ENCODE results near the gene ST7L. TPM values are rescaled to one million over a fixed set of nuclear protein-coding genes. Genes with fewer than 3 reads are reported as not detected.

Gene ST7L
- total and polyA plus RNA-seq, 9 of the 15 experiments (the other 6 are each of a cell fraction or from before 2014, with no cell fraction given) = 9.0 to 32.5 (median 26.6) TPM

- TF ChIP-seq ZNF696 (CRISPR knock-in tag; conservative IDR thresholded peaks at IDR 0.05) (no peak), ETS2 (tag; IDR thresholded peaks at IDR 0.05; ENCODE audit: borderline replicate concordance, poor library complexity, severe bottlenecking) (no peak), ZNF384 (IDR thresholded peaks at IDR 0.05; ENCODE audit: low read depth, low read length) (no peak), BCOR (IDR thresholded peaks at IDR 0.05) (no peak), RNF2 (IDR thresholded peaks at IDR 0.05) (no peak), CHAMP1 (IDR thresholded peaks at IDR 0.05) (no peak), MXI1 (IDR thresholded peaks at IDR 0.05; ENCODE audit: low read depth, low read length) (no peak), WHSC1 (IDR thresholded peaks at IDR 0.05; ENCODE audit: low read length) (no peak), GATAD2A (IDR thresholded peaks at IDR 0.05) (no peak)
- TF ChIP-seq, protein P1, sequence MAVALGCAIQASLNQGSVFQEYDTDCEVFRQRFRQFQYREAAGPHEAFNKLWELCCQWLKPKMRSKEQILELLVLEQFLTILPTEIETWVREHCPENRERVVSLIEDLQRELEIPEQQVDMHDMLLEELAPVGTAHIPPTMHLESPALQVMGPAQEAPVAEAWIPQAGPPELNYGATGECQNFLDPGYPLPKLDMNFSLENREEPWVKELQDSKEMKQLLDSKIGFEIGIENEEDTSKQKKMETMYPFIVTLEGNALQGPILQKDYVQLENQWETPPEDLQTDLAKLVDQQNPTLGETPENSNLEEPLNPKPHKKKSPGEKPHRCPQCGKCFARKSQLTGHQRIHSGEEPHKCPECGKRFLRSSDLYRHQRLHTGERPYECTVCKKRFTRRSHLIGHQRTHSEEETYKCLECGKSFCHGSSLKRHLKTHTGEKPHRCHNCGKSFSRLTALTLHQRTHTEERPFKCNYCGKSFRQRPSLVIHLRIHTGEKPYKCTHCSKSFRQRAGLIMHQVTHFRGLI (CRISPR knock-in tag; IDR thresholded peaks at IDR 0.05) = no peak
- TF ChIP-seq, protein P2, sequence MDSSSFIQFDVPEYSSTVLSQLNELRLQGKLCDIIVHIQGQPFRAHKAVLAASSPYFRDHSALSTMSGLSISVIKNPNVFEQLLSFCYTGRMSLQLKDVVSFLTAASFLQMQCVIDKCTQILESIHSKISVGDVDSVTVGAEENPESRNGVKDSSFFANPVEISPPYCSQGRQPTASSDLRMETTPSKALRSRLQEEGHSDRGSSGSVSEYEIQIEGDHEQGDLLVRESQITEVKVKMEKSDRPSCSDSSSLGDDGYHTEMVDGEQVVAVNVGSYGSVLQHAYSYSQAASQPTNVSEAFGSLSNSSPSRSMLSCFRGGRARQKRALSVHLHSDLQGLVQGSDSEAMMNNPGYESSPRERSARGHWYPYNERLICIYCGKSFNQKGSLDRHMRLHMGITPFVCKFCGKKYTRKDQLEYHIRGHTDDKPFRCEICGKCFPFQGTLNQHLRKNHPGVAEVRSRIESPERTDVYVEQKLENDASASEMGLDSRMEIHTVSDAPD (CRISPR knock-in tag; IDR thresholded peaks at IDR 0.05) = no peak
- TF ChIP-seq, protein P3, sequence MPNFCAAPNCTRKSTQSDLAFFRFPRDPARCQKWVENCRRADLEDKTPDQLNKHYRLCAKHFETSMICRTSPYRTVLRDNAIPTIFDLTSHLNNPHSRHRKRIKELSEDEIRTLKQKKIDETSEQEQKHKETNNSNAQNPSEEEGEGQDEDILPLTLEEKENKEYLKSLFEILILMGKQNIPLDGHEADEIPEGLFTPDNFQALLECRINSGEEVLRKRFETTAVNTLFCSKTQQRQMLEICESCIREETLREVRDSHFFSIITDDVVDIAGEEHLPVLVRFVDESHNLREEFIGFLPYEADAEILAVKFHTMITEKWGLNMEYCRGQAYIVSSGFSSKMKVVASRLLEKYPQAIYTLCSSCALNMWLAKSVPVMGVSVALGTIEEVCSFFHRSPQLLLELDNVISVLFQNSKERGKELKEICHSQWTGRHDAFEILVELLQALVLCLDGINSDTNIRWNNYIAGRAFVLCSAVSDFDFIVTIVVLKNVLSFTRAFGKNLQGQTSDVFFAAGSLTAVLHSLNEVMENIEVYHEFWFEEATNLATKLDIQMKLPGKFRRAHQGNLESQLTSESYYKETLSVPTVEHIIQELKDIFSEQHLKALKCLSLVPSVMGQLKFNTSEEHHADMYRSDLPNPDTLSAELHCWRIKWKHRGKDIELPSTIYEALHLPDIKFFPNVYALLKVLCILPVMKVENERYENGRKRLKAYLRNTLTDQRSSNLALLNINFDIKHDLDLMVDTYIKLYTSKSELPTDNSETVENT (CRISPR knock-in tag; IDR thresholded peaks at IDR 0.05) = no peak
- WGBS (ENCODE audit: insufficient coverage, low coverage, missing lambda C conversion rate) = 87% methylated on average over 1 of the region's 1 CpG
- Histone ChIP-seq H4K20me1 (replicated peaks; ENCODE audit: control insufficient read depth, insufficient read depth, low read length) (peaks cover 23% of the 10 kb centered on the region), H3K4me2 (ENCODE audit: insufficient read depth, low read length) (no peak overlapping the region), H2AFZ (ENCODE audit: low read depth, low read length) (no peak overlapping the region), H3K4me1 (replicated peaks in 1 of 2; ENCODE audit: control insufficient read depth in 2 of 2, insufficient read depth in 2 of 2, low read length in 2 of 2) (peaks cover 17 to 26% of the 10 kb centered on the region in 2 experiments), H3K9ac (ENCODE audit: insufficient read depth in 1 of 2, low read depth in 2 of 2, low read length in 2 of 2) (no peak overlapping the region; a peak in 1 of 4 replicates), H3K4me3 (no peak overlapping the region), H3K9me1 (ENCODE audit: control insufficient read depth, insufficient read depth, low read length) (no peaks in the 10 kb centered on the region), H3K9me3 (replicated peaks; ENCODE audit: control insufficient read depth, insufficient read depth, low read depth, low read length) (no peaks in the 10 kb centered on the region), H3K27ac (ENCODE audit: extremely low read depth, low read depth, low read length) (no peak overlapping the region), H3K27me3 (ENCODE audit: control insufficient read depth in 2 of 2, insufficient read depth in 2 of 2, low read length in 2 of 2) (no peaks in the 10 kb centered on the region), H3K79me2 (ENCODE audit: control insufficient read depth, insufficient read depth, low read length) (peaks cover 84% of the 10 kb centered on the region), H3K36me3 (ENCODE audit: control insufficient read depth, insufficient read depth, low read length) (peaks cover 22% of the 10 kb centered on the region; the same call in 1 of the 3 replicates)
- ChIA-PET POLR2A (interaction anchor here (0.8 to 3.4 kb wide), 8 partner anchors 7 to 37 kb away, joined by 3 to 14 read pairs (median 4); partner anchors contain the start of genes CAPZA1, MOV10 and ST7L), CTCF (ENCODE audit: low intra/inter-chr PET ratio) (no interaction called here)
- intact Hi-C loops (cut with micrococcal nuclease) (no loop called here), in situ Hi-C loops (cut with MboI) (no loop called here)
- DNase-seq (ENCODE audit: extremely low read depth in 1 of 4, low spot score in 3 of 4) (no peak), FAIRE-seq (no peak), ATAC-seq (no peak; the same call in 2 of the 3 replicates)
- BruUV-seq (replicated peaks) = no TSS peak
Measured at GRCh38 chr1:112638110-112638428, 19.1 kb upstream of the ST7L start.

Data from K562 (cell line).